ENCODE measurements around the gene AKAP10.
"Not testable (repeated sequence)": the region's sequence is repeated elsewhere in the genome, so short reads cannot be mapped to it uniquely, and the experiment has no call there.

AKAP10 gene

GRCh38 chr17:19865021-19865420 is 112.6 kb downstream of the AKAP10 start:
- DNase-seq (ENCODE audit: low spot score), result no peak

- DNase-seq (ENCODE audit: low spot score), result not testable (repeated sequence)
These were observed 116.9 kb downstream of the AKAP10 start for GRCh38 chr17:19860647-19861177.

- DNase-seq (ENCODE audit: low spot score), result no peak
These were observed 120.0 kb downstream of the AKAP10 start for GRCh38 chr17:19857640-19858039.
